Stimulated activated CD8-positive, alpha-beta memory T cell treated with anti-CD3 and anti-CD28 coated beads, Interleukin-2, amount 100 ng/mL, for 1 hour (primary cell): ENCODE results near the gene CCDC57.

Experiments used
- DNase-seq, 2 donors: peaks; one replicate each; pipeline ENCODE4 v3.0.0-alpha.2; 2020; ENCODE audit warnings: low read depth in 2 of 2

CCDC57 gene

DNA sequence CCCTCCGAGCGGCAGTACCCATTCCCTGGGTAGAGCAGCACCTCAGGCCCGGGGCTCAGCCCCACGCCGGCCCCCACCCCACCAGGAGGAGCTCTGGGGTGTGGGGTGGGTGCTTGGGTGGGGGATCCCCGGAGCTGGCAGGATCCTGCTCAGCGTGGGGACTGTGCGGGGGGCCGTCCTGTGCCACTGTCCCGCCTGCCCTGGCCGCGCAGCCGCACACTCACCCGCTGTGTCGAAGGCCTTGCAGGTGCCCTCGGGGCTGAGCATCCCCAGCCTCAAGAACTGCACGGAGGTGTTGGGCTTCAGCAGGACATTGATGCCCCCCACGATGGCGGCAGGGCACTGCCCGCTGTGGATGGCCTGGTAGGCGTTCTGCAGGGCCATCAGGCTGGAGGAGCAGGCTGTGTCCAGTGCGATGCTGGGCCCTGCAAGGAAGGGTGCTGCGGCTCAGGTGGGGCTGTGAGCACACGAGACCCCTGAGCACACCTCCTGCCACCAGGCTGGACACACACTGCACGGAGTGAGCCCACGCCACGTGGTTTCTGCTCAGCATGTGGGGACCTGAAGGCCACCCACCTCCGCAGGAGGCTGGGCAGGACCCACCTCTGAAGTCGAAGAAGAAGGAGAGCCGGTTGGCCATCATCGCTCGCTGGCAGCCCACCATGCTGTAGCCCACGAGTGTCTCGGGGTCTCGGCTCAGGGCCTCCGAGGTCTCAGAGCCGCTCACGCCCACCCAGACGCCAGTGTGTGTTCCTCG lies 119.5 kb downstream of the CCDC57 start:
- DNase-seq: no peak

DNA sequence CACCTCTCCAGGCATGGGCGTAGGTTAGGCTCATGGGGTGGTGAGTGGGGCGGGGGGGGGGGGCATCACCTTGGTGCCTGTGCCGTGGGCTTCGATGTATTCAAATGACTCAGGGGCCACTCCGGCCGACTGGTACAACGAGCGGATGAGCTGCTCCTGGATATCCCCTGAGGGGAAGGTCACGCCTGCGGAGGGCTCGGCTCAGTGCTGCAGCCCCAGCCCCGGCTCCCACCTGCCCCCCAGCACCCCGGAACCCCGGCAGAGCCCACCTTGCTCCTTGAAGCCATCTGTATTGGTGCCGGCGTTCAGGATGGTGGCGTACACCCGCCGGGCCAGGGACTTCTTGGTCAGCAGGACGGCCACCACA lies 120.0 kb downstream of the CCDC57 start:
- DNase-seq: no peak

DNA sequence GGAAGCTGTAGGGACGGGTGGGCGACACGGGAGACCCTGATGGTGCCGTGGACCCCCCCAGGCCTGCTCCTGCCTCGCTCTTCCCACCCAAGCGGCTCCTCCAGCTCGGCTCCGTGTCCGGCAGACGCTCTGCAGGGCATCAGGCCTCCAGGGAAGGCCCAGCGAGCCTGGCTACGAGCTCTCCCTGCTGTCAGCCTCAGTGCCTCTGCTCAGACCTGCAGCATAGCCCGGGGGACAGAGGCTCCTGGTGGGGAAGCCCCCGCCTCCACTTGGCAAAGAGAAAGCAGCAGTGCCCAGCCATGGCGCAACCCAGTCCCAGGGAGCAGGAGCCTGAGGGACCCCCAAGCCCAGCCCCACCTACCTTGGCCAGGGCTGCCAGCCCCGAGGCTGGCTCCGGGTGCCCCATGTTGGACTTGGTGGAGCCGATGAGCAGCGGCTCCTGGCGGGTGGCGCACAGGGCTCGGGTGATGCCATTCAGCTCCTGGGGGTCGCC lies 120.5 kb downstream of the CCDC57 start:
- no peak for DNase-seq

DNA sequence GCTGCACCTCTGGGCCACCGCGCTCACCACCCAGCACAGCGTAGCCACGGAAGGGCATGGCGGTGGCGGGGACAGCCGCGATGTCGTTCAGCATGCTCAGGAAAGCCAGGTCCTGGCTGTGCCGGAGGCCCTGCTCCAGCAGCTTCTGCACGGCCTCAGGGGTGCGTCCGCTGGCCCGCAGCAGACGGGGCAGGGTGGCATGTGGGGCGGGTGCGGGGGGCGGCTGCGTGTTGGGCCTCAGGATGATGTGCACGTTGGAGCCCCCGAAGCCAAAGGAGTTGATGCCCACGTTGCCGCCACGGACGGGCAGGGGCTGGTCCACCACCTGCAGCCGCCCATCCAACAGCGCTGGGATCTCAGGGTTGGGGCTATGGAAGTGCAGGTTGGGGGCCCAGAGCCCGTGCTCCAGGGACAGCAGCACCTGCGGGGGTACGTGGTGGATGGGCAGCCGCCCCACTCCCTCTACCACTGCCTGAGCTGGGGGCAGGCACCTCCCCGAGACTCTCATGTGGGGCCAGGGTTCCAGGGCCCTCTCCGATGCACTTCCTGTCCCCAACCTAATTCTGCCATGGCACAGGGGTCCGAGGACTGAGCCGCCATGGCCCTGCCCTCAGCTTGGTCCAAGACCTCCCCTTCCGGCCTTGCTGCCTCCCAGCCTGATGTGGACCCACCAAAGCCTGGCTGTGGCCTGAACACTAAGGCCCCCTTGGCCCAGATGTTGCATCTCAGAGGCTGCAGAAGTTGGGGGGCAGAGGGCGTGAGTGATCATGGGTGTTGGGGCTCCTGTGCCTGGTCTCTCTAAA lies 121.2 kb downstream of the CCDC57 start:
- no peak for DNase-seq

DNA sequence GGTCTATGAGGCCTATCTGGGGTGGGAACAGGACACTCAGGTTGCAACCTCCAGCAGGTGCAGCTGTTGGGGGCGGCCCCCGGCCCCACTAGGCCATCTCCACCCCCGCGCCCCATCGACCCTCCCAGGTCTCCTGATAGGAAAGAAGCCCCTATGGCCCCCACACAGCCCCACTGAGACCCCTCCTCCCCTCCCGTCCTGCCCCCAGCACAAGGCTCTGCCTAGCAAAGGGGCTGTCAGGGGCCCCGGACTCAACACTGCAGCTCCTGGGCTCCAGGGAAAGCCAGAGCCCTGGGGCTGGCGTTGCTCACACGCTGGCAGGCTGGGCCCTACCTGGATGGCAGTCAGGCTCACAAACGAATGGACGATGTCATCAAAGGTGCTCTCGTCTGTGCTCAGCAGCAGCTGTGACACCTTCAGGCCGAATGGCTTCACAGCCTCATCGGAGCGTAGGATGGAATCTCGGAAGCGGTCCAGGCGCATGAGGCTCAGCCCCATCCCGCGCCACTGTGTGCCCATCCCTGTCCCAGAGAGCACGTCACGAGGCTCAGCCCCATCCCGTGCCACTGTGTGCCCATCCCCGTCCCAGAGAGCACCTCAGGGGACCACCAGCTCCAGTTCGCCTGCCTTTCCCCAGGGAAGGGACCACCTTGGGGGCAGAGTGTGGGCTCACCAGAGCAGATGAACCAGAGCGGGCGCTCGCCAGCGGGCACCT lies 121.9 kb downstream of the CCDC57 start:
- DNase-seq: no peak

DNA sequence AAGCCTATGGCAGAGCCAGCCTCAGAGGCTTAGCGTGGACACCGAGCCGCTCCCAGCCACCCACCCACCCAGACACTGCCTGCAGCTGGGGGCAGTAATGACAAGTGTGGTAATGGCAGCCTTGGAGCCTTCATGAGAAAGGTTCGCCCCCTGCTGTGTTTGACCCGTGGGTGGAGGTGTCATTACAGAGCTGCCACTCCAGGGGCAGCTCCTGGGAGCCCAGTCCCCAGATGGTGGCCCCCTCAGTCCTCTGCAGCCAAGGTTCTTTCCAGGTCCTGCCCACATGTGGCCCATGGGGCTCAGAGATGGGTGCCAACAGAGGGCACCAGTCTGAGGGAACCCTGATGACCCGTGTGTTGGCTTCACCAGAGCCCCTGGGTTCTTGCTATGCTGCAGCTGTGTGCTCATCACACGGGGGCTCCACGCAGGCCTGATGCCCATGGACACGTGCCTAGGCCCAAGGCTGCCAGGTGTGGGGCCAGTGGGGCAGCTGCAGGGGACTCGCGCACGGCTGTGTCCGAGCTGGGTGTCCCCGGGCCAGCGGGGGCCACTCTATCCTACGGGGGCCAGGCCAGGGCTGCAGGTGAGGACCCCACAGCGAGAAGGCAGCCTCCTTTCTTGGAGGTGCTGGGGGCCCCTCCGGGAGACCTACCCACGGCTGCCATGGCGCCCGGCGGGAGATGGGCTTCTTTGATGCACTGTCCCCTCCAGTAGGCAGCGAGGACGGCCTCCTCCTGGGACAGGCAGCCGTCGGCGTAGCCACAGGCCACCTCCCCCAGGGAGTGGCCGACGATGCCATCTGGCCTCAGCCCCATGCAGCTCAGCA lies 122.7 kb downstream of the CCDC57 start:
- no peak for DNase-seq

DNA sequence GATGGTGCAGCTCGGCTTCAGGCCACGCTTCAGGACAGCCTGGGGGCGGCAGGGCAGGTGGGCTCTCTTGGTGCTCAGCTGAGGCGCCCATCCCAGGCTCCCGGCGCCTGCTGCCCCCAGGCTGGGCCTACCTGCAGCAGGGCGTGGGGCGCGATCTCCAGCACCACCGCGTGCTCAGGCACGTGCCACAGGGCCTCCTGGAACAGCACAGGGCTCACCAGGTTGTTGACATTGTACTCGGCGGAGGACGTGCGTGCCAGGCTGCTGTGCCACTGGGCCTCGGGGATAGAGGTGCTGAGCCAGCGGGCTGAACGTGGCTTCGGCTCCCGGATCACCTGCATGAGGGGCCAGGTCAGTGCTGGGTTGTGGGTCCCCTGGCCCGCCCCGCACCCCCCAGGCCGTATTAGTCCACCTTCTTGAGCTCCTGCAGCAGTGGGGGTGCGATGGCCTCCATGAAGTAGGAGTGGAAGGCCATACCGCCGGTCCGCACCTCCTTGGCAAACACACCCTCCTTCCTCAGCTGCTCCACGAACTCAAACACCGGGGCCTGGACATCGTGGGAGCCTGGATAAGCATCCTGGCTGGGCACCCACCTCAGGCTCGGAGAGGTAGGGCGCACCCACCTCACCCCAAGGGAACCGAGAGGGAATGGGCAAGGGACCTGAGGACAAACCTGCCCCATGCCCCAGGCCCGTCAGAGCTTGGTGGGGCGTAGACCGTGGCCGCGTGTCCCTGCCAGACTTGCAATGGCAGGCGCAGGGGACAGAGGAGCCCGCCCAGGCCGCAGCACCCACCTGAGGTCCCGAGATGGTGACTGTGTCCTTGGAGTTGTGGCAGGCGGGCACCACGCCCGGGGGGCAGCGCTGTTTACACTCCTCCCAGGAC lies 123.6 kb downstream of the CCDC57 start:
- DNase-seq: no peak

DNA sequence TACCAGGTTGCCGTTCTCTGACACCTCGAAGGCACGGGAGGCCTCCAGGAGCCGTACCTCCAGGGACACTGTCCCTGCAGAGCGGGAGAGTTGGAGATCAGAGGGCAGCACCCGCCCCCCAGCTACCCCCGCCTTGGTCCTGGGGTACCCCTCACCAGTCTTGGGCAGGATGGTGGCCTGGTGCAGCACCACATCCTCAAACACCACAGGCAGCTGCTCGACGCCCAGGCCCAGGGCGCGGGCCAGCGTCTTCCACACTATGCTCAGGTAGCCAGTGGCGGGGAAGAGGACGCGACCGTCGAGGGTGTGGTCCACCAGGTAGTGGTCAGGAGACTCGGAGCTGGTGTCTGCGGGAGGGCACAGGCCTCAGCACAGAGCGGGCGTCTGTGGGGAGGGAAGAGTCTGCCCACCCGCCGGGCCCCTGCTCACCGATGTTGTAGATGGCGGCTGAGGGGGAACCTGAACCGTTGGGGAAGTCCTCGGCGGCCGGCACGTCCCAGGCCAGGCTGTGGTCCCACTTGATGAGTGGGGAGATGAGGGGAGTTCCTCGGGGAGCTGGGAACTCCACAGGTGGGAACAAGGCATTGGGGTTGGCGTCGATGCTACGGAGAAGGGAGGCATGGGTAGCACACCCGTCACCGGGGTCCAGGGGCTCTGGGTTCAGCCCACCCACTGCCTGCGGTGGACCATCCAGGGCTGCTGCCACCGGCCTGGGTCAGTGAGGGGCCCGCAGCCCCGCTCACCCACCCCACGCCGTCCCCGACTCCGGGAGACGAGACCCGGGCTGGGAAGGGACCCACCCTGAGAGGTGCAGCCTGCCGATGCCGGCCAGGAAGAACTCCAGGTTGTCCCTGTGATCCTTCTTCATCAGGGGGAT lies 124.4 kb downstream of the CCDC57 start:
- DNase-seq: no peak

DNA sequence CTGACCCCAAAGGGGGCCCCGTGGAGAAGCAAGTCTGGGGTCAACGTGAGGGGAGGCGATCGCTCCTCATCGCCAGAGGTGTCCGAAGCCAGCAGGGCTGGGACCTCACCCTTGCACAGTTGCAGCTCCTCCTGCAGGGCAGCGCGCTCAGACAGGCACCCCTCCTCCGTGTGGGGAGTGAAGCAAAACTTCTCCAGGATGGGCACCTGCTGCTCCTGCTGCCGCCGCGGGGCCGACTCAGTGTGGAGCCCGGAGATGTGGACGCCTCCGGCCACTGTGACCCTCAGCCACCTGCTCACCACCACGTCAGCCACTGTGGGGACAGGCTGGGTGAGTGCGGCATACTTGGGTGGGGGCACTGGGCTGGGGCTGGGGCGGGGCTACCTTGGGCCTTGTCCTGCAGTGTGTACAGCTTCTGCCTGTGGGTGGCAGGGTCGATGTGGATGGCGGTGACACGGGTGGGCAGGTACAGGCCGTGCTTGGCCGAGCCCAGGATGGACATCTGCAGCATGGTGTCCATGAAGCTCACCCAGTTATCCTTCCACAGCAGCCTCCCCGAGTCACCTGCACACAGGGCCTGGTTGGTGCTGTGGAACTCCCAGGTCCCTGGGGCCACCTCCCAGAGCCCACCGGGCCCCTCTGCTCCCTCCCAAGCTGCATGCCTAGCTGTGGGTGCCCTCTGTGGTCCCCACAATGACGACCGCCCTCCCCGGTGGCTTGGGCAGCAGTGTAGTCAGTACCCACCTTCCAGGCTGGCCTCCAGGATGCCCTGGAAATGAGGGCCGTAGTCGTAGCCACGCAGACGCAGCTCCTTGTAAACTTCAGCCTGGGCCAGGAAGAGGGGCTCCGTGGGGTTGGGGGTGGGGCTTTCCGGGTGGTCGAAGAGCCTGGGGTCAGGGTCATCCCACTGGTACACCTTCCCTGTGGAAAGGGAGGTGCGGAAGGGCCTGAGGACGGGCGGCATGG lies 125.4 kb downstream of the CCDC57 start:
- no peak for DNase-seq

DNA sequence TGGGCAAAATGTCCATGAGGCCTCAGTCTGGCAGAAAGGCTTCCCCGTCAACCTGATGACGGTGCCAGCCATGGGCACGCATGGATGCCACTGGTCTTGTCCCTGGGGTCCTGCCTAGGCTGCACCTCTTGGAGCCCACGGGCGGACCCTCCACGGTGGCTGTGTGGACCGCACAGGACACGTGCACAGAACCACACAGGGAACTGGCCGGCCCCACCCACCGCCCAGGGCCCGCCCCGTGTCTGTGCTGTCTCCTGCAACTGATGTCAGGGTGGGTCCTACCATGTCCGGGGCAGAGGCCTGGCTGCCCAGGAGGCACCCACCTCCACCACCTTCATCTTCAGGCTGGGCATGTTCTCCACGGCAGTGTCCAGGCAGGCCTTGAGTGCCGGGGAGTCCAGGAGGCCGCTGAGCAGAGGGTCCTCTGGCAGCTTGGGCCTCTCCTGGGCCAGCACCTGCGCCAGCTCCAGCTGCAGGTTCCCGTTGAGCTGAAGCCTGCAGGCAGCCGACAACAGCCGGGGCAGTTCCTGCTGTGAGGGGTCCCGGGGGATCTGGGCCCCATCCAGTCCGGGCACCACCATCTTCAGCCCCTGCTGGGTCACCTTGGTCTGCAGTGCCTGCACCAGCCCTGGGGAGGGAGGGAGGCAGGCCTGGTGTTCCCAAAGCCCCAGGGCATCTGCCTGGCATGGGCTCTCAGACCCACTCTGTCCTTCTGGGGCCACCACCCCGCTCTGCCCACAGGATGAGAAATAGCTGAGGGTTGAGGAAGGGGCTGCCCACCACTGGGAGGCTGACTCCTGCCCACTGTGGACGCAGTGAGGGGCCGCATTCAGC lies 126.5 kb downstream of the CCDC57 start:
- no peak for DNase-seq

DNA sequence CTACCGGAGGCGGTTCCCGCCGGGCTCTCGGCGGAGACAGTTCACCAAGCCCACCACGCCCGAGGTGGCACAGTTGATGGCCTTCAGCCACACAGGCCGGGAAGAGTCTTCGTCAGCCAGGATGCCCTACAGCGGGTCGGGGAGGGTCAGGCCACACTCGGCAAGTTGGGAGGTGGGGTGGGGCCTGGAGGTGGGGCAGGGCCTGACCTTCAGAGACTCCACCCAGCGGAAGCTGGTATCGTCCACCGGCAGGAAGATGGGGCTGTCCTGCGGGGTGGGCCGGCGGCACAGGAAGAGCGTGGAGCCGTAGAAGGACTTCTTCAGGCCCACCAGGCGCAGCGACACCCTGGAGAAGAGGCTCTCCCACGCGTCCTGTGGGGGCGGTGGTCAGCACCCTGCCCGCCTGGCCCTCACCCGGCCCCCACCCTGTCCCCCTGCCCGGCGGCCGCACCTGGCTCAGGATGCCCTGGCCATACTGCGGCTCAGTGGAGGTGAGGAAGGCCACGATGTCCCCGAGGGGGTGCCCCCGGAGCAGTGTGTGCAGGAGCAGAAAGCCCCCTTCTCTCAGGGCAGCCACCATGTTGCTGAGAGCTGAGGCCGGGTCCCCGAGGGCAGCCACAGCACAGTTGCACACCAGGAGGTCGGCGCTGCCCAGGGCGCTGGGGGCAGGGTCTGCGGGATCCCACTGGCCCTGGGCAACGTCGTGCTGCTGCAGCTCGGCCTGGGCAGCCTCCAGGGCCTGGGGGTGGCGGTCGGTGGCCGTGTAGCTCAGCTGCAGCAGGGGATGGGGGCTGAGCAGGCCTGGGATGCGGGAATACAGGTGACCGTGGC lies 127.4 kb downstream of the CCDC57 start:
- no peak for DNase-seq

DNA sequence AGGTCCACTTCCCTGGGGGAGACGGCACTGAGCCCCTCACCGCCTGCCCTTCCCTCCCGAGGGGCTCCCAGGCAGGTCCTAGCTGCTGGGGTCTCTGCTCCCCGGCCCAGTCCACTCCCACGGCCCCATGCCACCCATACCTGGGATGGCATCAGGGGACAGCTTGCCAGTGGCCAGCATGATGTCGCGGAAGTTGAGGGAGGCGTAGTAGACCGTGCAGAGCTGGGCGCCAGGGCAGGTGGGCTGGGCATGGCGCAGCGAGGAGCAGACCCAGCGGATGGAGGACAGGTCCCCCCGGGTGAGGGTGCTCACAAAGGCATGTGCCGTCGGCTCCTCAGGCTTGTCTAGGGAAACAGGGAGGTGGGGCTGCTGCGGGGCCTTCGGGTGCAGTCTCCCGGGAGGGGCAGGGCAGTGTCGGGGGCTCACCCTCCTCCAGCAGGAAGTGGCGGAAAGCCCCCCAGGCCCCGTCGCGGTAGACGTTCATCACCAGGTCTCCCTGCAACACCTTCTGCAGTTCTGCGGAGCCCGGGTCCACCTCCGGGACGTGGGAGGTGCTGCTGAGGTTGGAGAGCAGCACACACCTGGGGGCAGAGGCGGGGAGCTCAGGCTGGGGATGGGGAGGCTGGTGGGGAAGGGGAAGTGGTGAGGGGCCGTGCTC lies 128.1 kb downstream of the CCDC57 start:
- DNase-seq: no peak

DNA sequence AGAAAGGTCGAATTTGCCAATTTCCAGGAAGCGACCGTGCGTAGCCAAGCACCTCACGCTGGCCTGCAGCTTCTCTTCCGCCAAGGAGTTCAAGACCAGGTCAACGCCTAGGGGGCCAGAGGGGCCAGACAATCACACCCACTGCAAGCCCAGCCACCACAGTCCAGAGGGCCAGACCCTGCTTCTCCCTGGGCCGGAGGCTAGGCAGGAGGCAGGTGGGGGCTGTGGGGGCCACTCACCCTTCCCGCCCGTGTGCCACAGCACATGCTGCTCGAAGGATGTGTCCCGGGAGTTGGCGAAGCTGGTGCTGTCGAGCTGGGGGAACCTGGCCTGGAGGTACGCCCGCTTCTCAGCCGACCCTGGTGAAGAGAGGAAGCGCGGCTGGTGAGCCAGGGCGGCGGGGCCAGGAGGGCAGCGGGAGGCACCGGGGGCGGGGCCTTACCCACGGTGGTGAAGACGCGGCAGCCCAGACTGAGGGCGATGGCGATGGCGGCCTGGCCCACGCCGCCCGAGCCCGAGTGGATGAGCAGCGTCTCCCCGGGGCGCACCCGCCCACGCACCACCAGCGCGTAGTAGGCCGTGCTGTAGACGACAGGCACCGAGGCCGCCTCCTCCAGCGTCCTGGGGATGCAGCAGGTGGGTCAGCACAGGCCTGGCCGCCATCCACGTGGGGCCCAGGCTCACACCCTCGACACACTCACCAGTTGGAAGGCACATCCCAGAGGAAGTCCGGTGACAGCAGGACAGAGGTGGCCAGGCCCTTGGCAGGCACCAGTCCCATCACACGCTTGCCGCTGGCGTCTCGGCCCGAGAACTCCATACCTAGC lies 128.9 kb downstream of the CCDC57 start:
- no peak for DNase-seq

DNA sequence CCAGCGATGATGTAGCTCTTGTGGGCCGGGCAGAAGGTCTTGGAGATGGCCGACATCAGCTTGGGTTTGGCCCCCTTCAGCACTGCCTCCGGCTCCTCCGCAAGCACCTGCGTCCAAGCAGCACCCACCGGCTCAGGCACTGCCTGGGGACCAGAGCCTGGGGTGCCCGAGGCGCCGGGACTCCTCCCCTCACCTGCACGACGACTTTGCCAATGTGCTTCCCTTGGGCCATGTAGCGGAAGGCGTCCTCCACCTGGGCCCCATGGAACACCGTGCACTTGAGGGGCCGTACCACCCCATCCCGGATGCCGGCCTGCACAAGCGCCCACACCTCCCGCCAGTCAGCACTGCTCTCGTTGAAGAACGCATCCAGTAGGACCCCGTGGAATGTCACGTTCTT lies 129.6 kb downstream of the CCDC57 start:
- DNase-seq: no peak

DNA sequence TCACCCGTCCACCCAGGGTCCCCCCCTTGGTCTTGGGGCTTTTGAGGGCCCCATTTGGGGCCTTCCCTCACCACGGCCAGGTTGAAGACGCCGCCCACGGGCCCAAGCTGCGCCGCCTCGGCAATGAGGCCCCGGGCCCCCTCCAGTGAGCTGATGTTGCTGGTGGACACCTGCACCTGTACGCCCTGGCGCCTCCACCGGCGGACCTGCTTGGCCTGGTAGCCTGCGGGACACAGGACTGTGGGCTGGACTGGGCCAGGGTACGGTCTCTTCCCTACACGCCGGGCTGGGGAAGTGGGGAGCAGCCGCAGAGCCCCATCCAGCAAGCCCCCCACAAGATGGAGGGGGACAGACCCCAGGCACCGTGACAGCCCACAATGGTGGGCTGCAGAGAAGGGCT lies 130.2 kb downstream of the CCDC57 start:
- DNase-seq: no peak
